ENCODE results near the gene PXMP2. TPM values are rescaled to one million over a fixed set of nuclear protein-coding genes. Genes with fewer than 3 reads are reported as not detected.
"Not testable (repeated sequence)": the region's sequence is repeated elsewhere in the genome, so short reads cannot be mapped to it uniquely, and the experiment has no call there.

PXMP2 gene
- total RNA-seq, 2 experiments from 2014 or later, result 21.0 to 21.9 TPM

- CTCF ChIA-PET, result interaction anchor here (0.6 kb wide), 1 partner anchor 75 kb away, joined by 3 read pairs; no protein-coding TSS in a partner anchor
- POLR2A ChIA-PET, result no interaction called here
Observed at GRCh38 chr12:132736913-132737312, 49.5 kb downstream of the PXMP2 start.

DNA sequence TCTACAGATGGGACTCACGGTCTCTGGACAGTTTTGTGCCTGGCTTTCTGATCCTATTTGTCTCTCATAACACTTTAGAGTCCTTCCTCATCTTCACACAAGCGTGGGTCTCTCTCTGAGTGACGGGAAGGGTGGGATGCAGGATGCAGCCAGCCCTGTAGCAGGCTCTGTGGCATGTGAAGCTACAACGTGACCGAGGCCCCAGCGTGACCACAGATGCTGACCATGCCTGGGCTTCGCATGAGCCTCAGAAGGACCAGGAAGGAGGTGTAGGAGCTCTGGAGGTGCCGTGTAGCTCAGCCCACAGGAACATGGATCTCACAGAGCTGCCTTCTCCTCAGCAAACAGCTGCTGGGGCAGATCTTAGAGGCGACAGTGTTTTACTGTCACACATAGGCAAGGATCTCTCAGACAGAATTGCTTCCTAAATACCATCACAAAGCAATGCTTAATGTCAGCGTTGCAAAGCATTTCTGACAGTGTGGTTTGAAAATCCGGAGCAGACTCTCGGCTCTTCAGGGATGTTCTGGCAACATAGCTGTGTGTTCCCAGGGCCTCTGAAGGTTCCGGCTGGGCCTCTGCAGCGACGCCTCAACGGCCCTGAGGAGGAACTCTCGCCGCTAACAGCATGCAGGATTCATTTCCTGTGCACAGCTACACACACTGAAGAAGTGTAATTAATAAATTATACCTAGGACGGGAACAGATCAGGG lies 52.4 kb downstream of the PXMP2 start:
- ChIA-PET POLR2A (no interaction called here), CTCF (no interaction called here)

- ChIA-PET CTCF (no interaction called here), POLR2A (no interaction called here)
Observed at GRCh38 chr12:132740313-132740646, 52.9 kb downstream of the PXMP2 start.

- ChIA-PET CTCF (interaction anchor here (1.4 kb wide), 1 partner anchor 9 kb away, joined by 4 read pairs; no protein-coding TSS in a partner anchor), POLR2A (no interaction called here)
Observed at GRCh38 chr12:132740652-132741051, 53.3 kb downstream of the PXMP2 start.

DNA sequence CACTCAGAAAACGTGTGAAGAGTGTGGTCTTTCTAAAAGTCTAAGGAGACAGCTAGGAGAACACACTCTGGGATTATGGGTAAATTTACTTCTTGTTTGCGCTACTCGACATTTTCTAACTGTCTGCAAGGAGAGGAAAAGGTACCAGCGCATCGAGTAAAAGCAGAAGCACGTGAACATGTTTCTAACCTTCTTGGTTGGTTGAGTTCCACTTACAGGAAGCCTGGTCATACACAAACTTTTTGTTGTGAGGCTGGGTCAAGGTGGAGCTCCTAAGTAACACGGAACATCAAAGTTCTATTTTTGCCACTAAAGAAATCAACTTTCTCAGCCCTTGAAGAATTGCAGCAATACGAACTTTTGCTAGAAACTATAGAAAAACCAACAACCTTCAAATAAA lies 54.2 kb downstream of the PXMP2 start:
- ChIA-PET POLR2A (interaction anchor here (0.6 kb wide), 1 partner anchor 18 kb away, joined by 4 read pairs; no protein-coding TSS in a partner anchor), CTCF (interaction anchor here (1.4 kb wide), 1 partner anchor 10 kb away, joined by 4 read pairs; no protein-coding TSS in a partner anchor)

- CTCF ChIA-PET, result interaction anchor here (1.2 kb wide), 1 partner anchor 161 kb away, joined by 4 read pairs; no protein-coding TSS in a partner anchor
- POLR2A ChIA-PET, result interaction anchor here (0.6 to 0.7 kb wide), 2 partner anchors 14 to 215 kb away, joined by 3 to 8 read pairs; no protein-coding TSS in a partner anchor
Observed at GRCh38 chr12:132743831-132744230, 56.4 kb downstream of the PXMP2 start.

GRCh38 chr12:132746613-132747012 lies 59.2 kb downstream of the PXMP2 start:
- POLR2A ChIA-PET, result no interaction called here
- CTCF ChIA-PET, result no interaction called here

DNA sequence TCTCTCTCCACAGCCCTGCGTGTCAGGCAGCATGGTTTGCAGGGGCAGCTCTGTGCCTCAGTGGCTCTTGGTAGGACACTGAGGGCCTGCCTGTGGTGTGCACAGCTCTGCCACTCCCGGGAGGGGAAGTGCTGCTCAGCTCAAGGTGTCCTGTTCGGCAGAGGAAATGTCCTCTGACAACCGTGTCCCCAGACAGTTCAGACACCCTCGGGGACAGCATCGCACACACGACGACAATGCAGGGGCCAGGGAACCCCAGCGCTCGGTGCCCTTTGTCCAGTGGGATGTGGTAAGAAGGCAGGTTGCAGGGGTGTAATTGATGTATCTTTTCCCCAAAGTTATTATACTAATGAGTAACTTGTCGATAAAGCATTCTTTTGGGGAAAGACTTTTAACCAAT lies 60.0 kb downstream of the PXMP2 start:
- CTCF ChIA-PET, result interaction anchor here (0.7 kb wide), 1 partner anchor 99 kb away, joined by 3 read pairs; no protein-coding TSS in a partner anchor
- POLR2A ChIA-PET, result no interaction called here

DNA sequence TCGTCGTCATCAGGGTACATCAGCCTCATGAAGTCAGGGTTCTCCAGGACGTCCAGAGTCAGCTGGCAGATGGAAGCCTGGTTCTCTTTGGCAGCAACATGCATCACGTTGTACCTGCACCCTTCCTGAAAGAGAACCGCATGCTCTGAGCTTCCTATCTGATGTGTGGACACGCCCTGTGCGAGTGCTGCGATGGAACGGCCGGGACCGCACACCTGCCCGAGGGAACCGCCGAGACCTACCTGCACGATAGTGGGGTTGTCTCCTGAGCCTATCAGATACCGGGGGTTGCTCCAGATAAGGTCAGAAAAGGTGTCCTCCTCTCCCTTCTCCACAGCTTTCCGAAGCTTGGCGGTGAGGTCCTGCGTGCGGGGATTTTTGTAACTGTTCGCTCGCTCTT lies 60.5 kb downstream of the PXMP2 start:
- ChIA-PET CTCF (no interaction called here), POLR2A (no interaction called here)

GRCh38 chr12:132748319-132748718 lies 60.9 kb downstream of the PXMP2 start:
- POLR2A ChIA-PET, result no interaction called here
- CTCF ChIA-PET, result no interaction called here

DNA sequence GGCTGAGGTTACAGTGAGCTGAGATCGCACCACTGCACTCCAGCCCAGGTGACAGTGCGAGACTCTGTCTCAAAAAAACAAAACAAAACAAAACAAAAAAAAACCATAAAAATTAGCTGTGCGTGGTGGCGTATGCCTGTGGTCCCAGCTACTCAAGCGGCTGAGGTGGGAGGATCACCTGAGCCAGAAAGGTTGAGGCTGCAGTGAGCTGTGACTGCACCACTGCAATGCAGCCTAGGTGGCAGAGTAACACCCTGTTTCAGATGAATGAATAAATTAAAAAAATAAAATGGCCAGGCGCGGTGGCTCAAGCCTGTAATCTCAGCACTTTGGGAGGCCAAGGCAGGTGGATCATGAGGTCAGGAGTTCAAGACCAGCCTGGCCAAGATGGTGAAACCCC lies 66.3 kb downstream of the PXMP2 start:
- POLR2A ChIA-PET, result interaction anchor here (0.6 kb wide), 1 partner anchor 20 kb away, joined by 3 read pairs; no protein-coding TSS in a partner anchor
- CTCF ChIA-PET, result not testable (repeated sequence)

- ChIA-PET POLR2A (no interaction called here), CTCF (interaction anchor here (0.6 kb wide), 1 partner anchor 80 kb away, joined by 4 read pairs; no protein-coding TSS in a partner anchor)
Observed at GRCh38 chr12:132754160-132754932, 67.0 kb downstream of the PXMP2 start.

Other genes starting within 250 kb of the PXMP2 start
- gene FBRSL1, start 197.4 kb upstream of the PXMP2 start, total RNA-seq, result 10 to 100 TPM; 60.3 to 65.4 TPM
- not detected for gene LRCOL1, start 77.0 kb upstream of the PXMP2 start, total RNA-seq
- gene P2RX2, start 68.8 kb upstream of the PXMP2 start, total RNA-seq, result not detected
- 100 to 1,000 TPM; 125 to 129 TPM for gene POLE, start 245 bp upstream of the PXMP2 start, total RNA-seq
- 100 to 1,000 TPM; 104 to 105 TPM for gene PGAM5, start 23.3 kb downstream of the PXMP2 start, total RNA-seq
- 100 to 1,000 TPM; 117 to 119 TPM for gene ANKLE2, start 74.2 kb downstream of the PXMP2 start, total RNA-seq
- gene GOLGA3, start 141.3 kb downstream of the PXMP2 start, total RNA-seq, result 10 to 100 TPM; 64.7 to 66.2 TPM
- 10 to 100 TPM; 50.4 to 54.6 TPM for gene CHFR, start 200.0 kb downstream of the PXMP2 start, total RNA-seq

All from activated CD8-positive, alpha-beta memory T cell treated with anti-CD3 and anti-CD28 coated beads for 36 hours (primary cell).